Peyer's patch (tissue), 4 donors: ENCODE data around the gene TBCD. TPM values are rescaled to one million over a fixed set of nuclear protein-coding genes. Genes with fewer than 3 reads are reported as not detected.
A peak's percentile ranks its signal among the peaks of the same experiment; 100 is the strongest.

Experiments used
- DNase-seq, 3 donors: peaks; one replicate each; pipeline ENCODE4 v3.0.0-alpha.2; 2017 to 2019
- H3K27ac ChIP-seq, 4 donors: fragments of 200-600 bp; sonication (generic); one replicate each; pipeline ENCODE4 v1.5.1; 2016 to 2019
- H3K27me3 ChIP-seq, 2 donors: fragments of 200-600 bp; sonication (generic); one replicate each; pipeline ENCODE4 v1.5.1; 2019
- H3K36me3 ChIP-seq, 3 donors: fragments of 200-600 bp; sonication (generic); one replicate each; pipeline ENCODE4 v1.5.1; 2016 to 2019
- H3K4me1 ChIP-seq, 4 donors: fragments of 200-600 bp; sonication (generic); one replicate each; pipeline ENCODE4 v1.5.1; 2016 to 2019
- H3K4me3 ChIP-seq, 4 donors: fragments of 200-600 bp; sonication (generic); 1 replicate in 3 of 4; 2 replicates in 1 of 4; pipeline ENCODE4 v1.5.1; 2016 to 2019; ENCODE audit warnings: mild to moderate bottlenecking in 1 of 4
- H3K9me3 ChIP-seq, 4 donors: fragments of 200-600 bp; sonication (generic); one replicate each; pipeline ENCODE4 v1.5.1; 2016 to 2019; ENCODE audit warnings: mild to moderate bottlenecking in 1 of 4
- POLR2A ChIP-seq, 2 donors: fragments of 450-650 bp; IDR thresholded peaks; one replicate each; pipeline ENCODE4 v1.5.1; 2017; ENCODE audit warnings: antibody characterized with exemption in 2 of 2, mild to moderate bottlenecking in 2 of 2, moderate library complexity in 2 of 2
- total RNA-seq, 4 donors: library from RNA; depleted of rRNA; stranded (reverse); fragments of >200 nt; gene quantifications; one replicate each; pipeline ENCODE4 v1.1.0, GENCODE V29; 2016
- TF ChIP-seq, protein P1 (sequence below), 6 experiments: fragments of 450-650 bp in 4 of 6; fragments of 200-600 bp in 2 of 6; sonication (generic) in 1 of 6; IDR thresholded peaks; one replicate each; pipeline ENCODE4 v1.5.1; 2017 to 2019; ENCODE audit warnings: antibody characterized with exemption in 6 of 6, mild to moderate bottlenecking in 3 of 6, moderate library complexity in 1 of 6

TBCD gene
- total RNA-seq, 4 donors from 2014 or later: 58.7 to 130 (median 74.8) TPM

DNA sequence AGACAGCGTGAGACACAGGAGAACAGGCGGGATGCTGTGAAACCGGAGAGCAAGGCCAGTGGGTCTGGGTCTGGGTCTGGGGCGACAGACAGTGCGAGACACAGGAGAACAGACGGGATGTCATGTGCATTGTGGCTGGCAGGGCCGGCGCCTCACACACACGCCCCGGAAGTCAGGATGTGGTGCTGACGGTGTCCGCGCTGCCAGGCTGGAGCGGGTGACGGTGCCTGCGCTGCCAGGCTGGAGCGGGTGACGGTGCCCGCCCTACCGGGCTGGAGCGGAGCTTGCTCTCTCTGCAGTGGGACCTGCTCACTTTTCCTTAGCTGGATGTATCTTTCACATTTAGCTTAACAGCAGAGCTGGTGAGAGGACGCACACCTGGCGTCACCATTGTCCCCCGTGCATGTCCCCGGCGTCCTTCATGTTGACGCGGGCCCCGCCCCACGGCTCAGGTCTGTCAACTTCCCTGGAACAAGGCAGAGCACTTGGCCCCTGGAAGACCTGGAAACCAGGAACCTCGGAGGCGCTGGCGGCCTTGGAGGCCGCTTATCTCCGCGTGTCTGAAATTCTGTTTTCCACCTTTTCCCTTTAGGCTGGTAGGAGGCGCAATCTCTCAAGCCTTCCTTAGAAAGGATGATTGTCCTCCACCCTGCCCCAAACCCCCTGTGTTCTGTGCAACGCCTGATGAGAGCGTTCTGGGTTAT is 131.0 kb downstream of the TBCD start:
- Histone ChIP-seq H3K36me3 (no peaks in the 10 kb centered on the region), H3K4me3 (no peak overlapping the region), H3K27me3 (no peaks in the 10 kb centered on the region), H3K27ac (peak overlapping the region; percentile 35 to 60 (median 52)), H3K9me3 (no peaks in the 10 kb centered on the region), H3K4me1 (peaks cover under 1 to 39% (median 11%) of the 10 kb centered on the region in 4 donors)
- TF ChIP-seq, protein P1, sequence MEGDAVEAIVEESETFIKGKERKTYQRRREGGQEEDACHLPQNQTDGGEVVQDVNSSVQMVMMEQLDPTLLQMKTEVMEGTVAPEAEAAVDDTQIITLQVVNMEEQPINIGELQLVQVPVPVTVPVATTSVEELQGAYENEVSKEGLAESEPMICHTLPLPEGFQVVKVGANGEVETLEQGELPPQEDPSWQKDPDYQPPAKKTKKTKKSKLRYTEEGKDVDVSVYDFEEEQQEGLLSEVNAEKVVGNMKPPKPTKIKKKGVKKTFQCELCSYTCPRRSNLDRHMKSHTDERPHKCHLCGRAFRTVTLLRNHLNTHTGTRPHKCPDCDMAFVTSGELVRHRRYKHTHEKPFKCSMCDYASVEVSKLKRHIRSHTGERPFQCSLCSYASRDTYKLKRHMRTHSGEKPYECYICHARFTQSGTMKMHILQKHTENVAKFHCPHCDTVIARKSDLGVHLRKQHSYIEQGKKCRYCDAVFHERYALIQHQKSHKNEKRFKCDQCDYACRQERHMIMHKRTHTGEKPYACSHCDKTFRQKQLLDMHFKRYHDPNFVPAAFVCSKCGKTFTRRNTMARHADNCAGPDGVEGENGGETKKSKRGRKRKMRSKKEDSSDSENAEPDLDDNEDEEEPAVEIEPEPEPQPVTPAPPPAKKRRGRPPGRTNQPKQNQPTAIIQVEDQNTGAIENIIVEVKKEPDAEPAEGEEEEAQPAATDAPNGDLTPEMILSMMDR (IDR thresholded peaks at IDR 0.05): no peak
- TF ChIP-seq POLR2A (IDR thresholded peaks at IDR 0.05): no peak
- DNase-seq: peak in 2 of 3 donors; percentile 67 to 85

DNA sequence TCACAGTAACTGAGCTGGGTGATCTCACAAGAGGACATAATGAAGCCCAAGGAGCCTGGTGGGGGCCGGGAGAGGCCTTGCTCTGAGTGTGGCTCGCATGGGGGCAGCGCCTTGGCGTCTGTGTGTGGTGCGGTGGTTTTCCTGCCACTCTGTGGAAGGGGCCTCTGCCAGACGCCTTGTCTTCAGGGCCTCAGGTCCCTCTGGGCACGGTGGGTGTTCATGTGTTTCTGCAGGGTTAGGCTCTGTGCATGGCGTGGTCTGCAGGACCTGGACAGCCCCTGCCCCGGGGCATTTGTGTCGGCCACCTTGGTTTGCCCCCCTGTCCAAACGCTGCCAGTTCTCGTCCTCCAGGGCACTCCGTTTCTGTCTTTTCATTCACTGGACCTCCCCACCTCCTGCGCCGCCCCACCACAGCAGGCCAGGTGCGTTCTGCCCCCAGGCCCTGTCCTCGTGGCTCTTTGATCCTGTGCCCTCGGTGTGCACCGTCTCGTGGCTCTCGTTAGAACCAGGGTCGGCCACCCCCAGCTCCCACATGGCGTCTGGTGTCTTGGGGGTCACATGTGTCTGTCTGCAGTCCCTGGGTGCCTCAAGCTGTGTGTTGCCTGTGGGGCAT is 131.7 kb downstream of the TBCD start:
- DNase-seq: peak in 1 of 3 donors; percentile 45
- H3K27ac ChIP-seq: peak overlapping the region; percentile 28 to 60 (median 40)
- H3K36me3 ChIP-seq: no peaks in the 10 kb centered on the region
- peaks cover 0 to 32% (median 11%) of the 10 kb centered on the region in 4 donors for H3K4me1 ChIP-seq
- no peak overlapping the region for H3K4me3 ChIP-seq
- TF ChIP-seq, protein P1 (IDR thresholded peaks at IDR 0.05): no peak
- TF ChIP-seq POLR2A (IDR thresholded peaks at IDR 0.05): no peak
- no peaks in the 10 kb centered on the region for H3K27me3 ChIP-seq
- H3K9me3 ChIP-seq: no peaks in the 10 kb centered on the region

DNA sequence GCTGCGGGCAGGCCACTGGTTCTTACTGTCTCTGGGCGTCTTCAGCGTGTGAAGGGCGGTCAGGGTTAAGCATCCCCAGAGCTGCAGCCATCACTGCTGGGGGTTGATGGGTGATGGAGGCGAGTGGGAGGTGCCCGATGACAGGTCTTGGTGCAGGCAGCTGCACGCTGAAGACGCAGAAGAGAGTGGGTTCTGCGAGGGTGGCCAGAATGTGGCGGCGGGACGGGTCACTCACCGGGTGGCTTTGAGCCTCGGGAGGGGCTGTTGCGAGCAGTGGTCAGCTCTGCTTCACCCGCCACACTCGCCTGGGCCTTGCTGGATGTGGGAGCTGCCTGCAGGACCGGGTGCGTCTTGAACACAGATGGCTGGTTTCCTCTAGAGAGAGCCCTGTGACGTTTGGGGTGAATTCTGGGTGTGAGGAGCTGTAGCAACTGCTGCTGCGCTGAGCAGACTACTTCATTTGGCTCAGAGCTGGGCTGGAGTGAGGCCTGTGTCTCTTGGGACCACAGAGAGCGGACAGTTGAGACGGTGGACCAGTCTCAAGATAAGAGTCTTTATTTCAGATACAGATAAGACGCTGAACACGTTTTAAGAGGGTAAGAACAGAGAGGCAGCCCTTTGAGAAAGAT is 132.6 kb downstream of the TBCD start:
- DNase-seq: peak in 1 of 3 donors; percentile 54
- Histone ChIP-seq H3K4me3 (no peak overlapping the region), H3K9me3 (no peaks in the 10 kb centered on the region), H3K4me1 (peaks cover 0 to 25% (median 11%) of the 10 kb centered on the region in 4 donors), H3K36me3 (no peaks in the 10 kb centered on the region), H3K27me3 (no peaks in the 10 kb centered on the region), H3K27ac (peak overlapping the region; percentile 28 to 55 (median 46))
- no peak for TF ChIP-seq POLR2A (IDR thresholded peaks at IDR 0.05)
- TF ChIP-seq, protein P1 (IDR thresholded peaks at IDR 0.05): no peak

DNA sequence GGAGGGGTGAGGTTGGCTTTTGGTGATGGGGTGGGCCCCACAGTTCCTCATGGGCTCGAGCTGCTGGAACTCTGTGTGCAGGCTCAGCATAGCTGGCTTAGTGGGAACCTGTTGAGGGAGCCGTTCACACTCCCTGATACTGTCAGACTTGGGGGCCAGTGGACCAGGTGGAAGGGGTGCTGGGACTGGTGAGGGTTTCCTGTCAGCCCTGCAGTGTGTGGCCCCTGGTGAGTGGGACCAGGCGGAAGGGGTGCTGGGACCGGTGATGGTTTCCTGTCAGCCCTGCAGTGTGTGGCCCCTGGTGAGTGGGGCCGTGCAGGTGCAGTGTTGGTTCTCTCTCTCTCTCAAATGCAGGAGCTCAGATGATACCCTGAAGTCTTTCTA is 133.1 kb downstream of the TBCD start:
- H3K27ac ChIP-seq: peak overlapping the region; percentile 28 to 55 (median 46)
- DNase-seq: peak in 2 of 3 donors; percentile 74 to 82

More for the DNA sequence above, 133.1 kb downstream of the TBCD start:
- H3K9me3 ChIP-seq: no peaks in the 10 kb centered on the region
- TF ChIP-seq, protein P1 (IDR thresholded peaks at IDR 0.05): no peak
- TF ChIP-seq POLR2A (IDR thresholded peaks at IDR 0.05): no peak
- no peaks in the 10 kb centered on the region for H3K27me3 ChIP-seq
- no peaks in the 10 kb centered on the region for H3K36me3 ChIP-seq
- peaks cover 0 to 26% (median 11%) of the 10 kb centered on the region in 4 donors for H3K4me1 ChIP-seq
- H3K4me3 ChIP-seq: no peak overlapping the region
